Upper lobe of left lung (tissue), 4 donors: ENCODE measurements around the gene CCR5AS.

Source experiments
- CTCF ChIP-seq, 6 experiments: fragments of 450-650 bp in 4 of 6; fragments of 200-600 bp in 2 of 6; sonication (generic) in 2 of 6; IDR thresholded peaks; one replicate each; pipeline ENCODE4 v1.5.1; 2016 to 2019; ENCODE audit warnings: antibody characterized with exemption in 6 of 6
- POLR2A ChIP-seq, 4 donors: fragments of 450-650 bp; IDR thresholded peaks; one replicate each; pipeline ENCODE4 v1.5.1; 2016 to 2017; ENCODE audit warnings: antibody characterized with exemption in 4 of 4, mild to moderate bottlenecking in 2 of 4
- POLR2AphosphoS5 ChIP-seq, 2 donors: sonication (generic); formaldehyde crosslinking; IDR thresholded peaks; one replicate each; pipeline ENCODE4 v1.5.1; 2017; ENCODE audit warnings: antibody characterized with exemption in 2 of 2

- no peak for TF ChIP-seq CTCF (IDR thresholded peaks at IDR 0.05)
- no peak for TF ChIP-seq POLR2A (IDR thresholded peaks at IDR 0.05)
- TF ChIP-seq POLR2AphosphoS5 (IDR thresholded peaks at IDR 0.05) = peak; percentile 18 to 41
Measured at GRCh38 chr3:46361408-46362283, 45.2 kb downstream of the CCR5AS start.
